ENCODE measurements around the gene KDM5D.

KDM5D gene

GRCh38 chrY:19744381-19745378 is at the start of gene KDM5D:
TSS of gene KDM5D (minus strand) at chrY:19744726. CDS start at chrY:19744534, 192 bp downstream.
- DNase-seq: no peak

- DNase-seq: no peak
Measured at GRCh38 chrY:19768375-19768774, 23.8 kb upstream of the KDM5D start.

GRCh38 chrY:19743331-19743730 is 1.2 kb downstream of the KDM5D start:
- DNase-seq: no peak

- DNase-seq: no peak
Measured at GRCh38 chrY:19742153-19742552, 2.4 kb downstream of the KDM5D start.

- DNase-seq: no peak
Measured at GRCh38 chrY:19734425-19734824, 10.1 kb downstream of the KDM5D start.

GRCh38 chrY:19717950-19718349 is 26.6 kb downstream of the KDM5D start:
- no peak for DNase-seq

GRCh38 chrY:19717146-19717545 is 27.4 kb downstream of the KDM5D start:
- DNase-seq: no peak

- DNase-seq: no peak
Measured at GRCh38 chrY:19715226-19715625, 29.3 kb downstream of the KDM5D start.

- DNase-seq: no peak
Measured at GRCh38 chrY:19713430-19713829, 31.1 kb downstream of the KDM5D start.

- no peak for DNase-seq
Measured at GRCh38 chrY:19706273-19706672, 38.3 kb downstream of the KDM5D start.

- DNase-seq: no peak
Measured at GRCh38 chrY:19698495-19698894, 46.0 kb downstream of the KDM5D start.

- DNase-seq: no peak
Measured at GRCh38 chrY:19680821-19681220, 63.7 kb downstream of the KDM5D start.
